Adrenal gland (tissue), 19 donors: ENCODE results near the gene P4HA2. TPM values are rescaled to one million over a fixed set of nuclear protein-coding genes. Genes with fewer than 3 reads are reported as not detected.
A peak's percentile ranks its signal among the peaks of the same experiment; 100 is the strongest.

Experiments
- DNase-seq, 7 donors: peaks; one replicate each; pipeline ENCODE4 v3.0.0-alpha.2; 2019 to 2020
- H3K27ac ChIP-seq, 5 donors: fragments of 200-600 bp; sonication (generic) in 4 of 5; 1 replicate in 3 of 5; 2 replicates in 2 of 5; pipeline versions ENCODE4 v1.5.1 to v1.8.0; 2016 to 2020; ENCODE audit warnings: mild to moderate bottlenecking in 1 of 5
- H3K27me3 ChIP-seq: fragments of 200-600 bp; 2 replicates; pipeline ENCODE4 v1.8.0; 2021
- H3K36me3 ChIP-seq, 2 donors: fragments of 200-600 bp; replicated peaks in 1 of 2; 1 replicate in 1 of 2; 2 replicates in 1 of 2; pipeline versions ENCODE4 v1.5.1 to v1.8.0; 2018 to 2022
- H3K4me1 ChIP-seq, 2 donors: fragments of 200-600 bp; replicated peaks in 1 of 2; 1 replicate in 1 of 2; 2 replicates in 1 of 2; pipeline versions ENCODE4 v1.5.1 to v1.8.0; 2018 to 2021
- H3K4me3 ChIP-seq, 4 donors: fragments of 200-600 bp; sonication (generic) in 3 of 4; one replicate each; pipeline ENCODE4 v1.5.1; 2016 to 2018
- H3K9me3 ChIP-seq, 3 donors: fragments of 200-600 bp; sonication (generic) in 1 of 3; replicated peaks in 1 of 3; 1 replicate in 2 of 3; 2 replicates in 1 of 3; pipeline versions ENCODE4 v1.5.1 to v1.8.0; 2016 to 2021
- POLR2A ChIP-seq, 2 donors: fragments of 450-650 bp; IDR thresholded peaks; one replicate each; pipeline ENCODE4 v1.6.1; 2017; ENCODE audit warnings: antibody characterized with exemption in 2 of 2, mild to moderate bottlenecking in 2 of 2, moderate library complexity in 1 of 2
- WGBS, 4 donors: extraction: QIAGEN DNeasy Blood & Tissue Kit in 2 of 4; methylation state at CpG; one replicate each; pipeline versions ENCODE4 v1.1.5 to v1.1.7; 2013 to 2017; 5-methylcytosine and 5-hydroxymethylcytosine counted together
- intact Hi-C, 2 donors: fragments of 100-400 bp; cut with DNase I; formaldehyde crosslinking; loops; one replicate each; pipeline versions ENCODE4 v1.14.1 to v1.15.0; 2022 to 2023
- long read RNA-seq, 10 donors: library from polyadenylated mRNA in 3 of 10; unstranded in 2 of 10; stranded (forward) in 1 of 10; transcript quantifications; one replicate each; pipeline ENCODE4 v2.0.0 and lab custom pipeline, GENCODE V29; 2021 to 2026
- polyA plus RNA-seq, 3 donors: library from polyadenylated mRNA; stranded (reverse); fragments of 200-250 nt in 2 of 3; fragments of 350-450 nt in 1 of 3; fragmentation: Illumina TruSeq in 1 of 3; extraction: RNeasy Lipid Tissue Mini Kit (QIAGEN cat#74804) in 1 of 3; gene quantifications; one replicate each; pipeline ENCODE4 v1.2.3, GENCODE V29; 2013 to 2014
- total RNA-seq, 9 donors: library from RNA; depleted of rRNA in 4 of 9; stranded (reverse); fragments of >200 nt in 4 of 9; fragments of 120-200 nt in 1 of 9; fragmentation: NEBNext Ultra II Directional in 1 of 9; extraction: Animal tissue kit (Norgen Biotek cat#: 25700) in 1 of 9; gene quantifications; one replicate each; pipeline versions ENCODE4 v1.1.0 to v1.2.4, GENCODE V29; 2013 to 2023
- TF ChIP-seq, protein P1 (sequence below), 6 experiments: fragments of 450-650 bp in 4 of 6; fragments of 200-600 bp in 2 of 6; sonication (generic) in 1 of 6; IDR thresholded peaks; 1 replicate in 5 of 6; 2 replicates in 1 of 6; pipeline versions ENCODE4 v1.5.1 to v1.8.0; 2016 to 2021; ENCODE audit warnings: antibody characterized with exemption in 6 of 6, mild to moderate bottlenecking in 2 of 6, moderate library complexity in 1 of 6
- donor health status: healthy with polysubstance abuse.
- donor health status: Bipolar disorder and iron deficiency.
- donor health status: DM: yes; HTN: yes; CAD: no.
- donor health status: DM: no; HTN: no; CAD: no.
- donor health status: DM: no; HTN: no; CAD: no.
- donor health status: DM: yes; HTN: yes; CAD: no.

Gene P4HA2
- total RNA-seq (10 to 100 TPM in 8 of 9 donors, 1 to 10 TPM in 1; 9.9 to 34.0 (median 16.3) TPM), polyA plus RNA-seq (10 to 100 TPM; 10.3 to 12.6 (median 11.6) TPM)
- long read RNA-seq, donor 1, partial matches to known transcripts: 0 of 1 reads
- long read RNA-seq, donor 1, other reads (novel, unspliced or antisense): 0 of 1 reads
- long read RNA-seq, donor 2: 0 reads
- long read RNA-seq, donor 3: 0 reads
- long read RNA-seq, donor 4, transcript P4HA2-202 (15 exons, 2,313 nt): major isoform, 6 of 15 reads
- long read RNA-seq, donor 4, partial matches to known transcripts: 1 of 15 reads
- long read RNA-seq, donor 4, other reads (novel, unspliced or antisense): 8 of 15 reads
- long read RNA-seq, donor 5, transcript P4HA2-202 (15 exons, 2,313 nt): major isoform, 17 of 47 reads
- long read RNA-seq, donor 5, partial matches to known transcripts: 1 of 47 reads
- long read RNA-seq, donor 5, other reads (novel, unspliced or antisense): 21 of 47 reads
- long read RNA-seq, donor 6, partial matches to known transcripts: 1 of 11 reads
- long read RNA-seq, donor 6, other reads (novel, unspliced or antisense): 5 of 11 reads
- long read RNA-seq, donor 7, partial matches to known transcripts: 0 of 1 reads
- long read RNA-seq, donor 7, other reads (novel, unspliced or antisense): 0 of 1 reads
- long read RNA-seq, donor 8, partial matches to known transcripts: 0 of 3 reads
- long read RNA-seq, donor 8, other reads (novel, unspliced or antisense): 0 of 3 reads
- long read RNA-seq, donor 9, partial matches to known transcripts: 0 of 1 reads
- long read RNA-seq, donor 9, other reads (novel, unspliced or antisense): 0 of 1 reads
- long read RNA-seq, donor 10: 0 reads

DNA sequence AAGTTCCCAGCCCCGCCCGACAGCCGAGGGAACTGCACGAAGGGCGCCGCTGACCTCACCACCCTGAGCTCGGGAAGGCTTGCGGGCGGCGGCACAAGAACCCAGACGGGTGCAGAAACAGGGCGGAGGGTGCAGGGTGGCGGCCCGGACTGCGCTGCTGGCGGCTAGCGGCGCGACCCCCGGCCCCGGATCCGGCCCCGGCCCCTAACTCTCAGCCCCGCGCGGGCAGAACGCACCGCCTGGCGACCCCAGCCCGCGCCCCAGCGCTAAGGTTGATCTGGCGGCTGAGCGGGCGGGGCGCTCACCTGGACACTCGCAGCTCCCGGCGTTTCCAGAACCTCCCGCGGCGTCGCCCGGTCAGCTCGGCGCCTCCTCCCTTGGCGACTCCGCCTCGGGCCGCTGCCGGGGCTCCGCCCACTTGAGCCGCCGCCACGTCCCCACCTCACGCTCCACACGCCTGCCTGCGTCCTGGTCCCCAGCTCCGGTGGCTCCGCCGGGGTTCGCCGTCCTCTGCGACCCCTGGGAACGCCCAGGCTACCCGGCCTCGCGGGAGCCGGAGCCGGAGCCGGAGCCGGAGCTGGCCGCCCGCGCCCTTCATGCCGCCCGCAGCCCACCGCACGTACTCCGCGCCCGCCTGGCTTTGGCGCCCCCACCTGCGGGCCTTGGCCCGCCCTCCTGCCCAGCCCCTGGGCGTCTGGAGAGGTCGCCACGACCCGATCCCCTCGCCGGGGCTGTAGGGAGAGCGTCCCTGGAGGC, at the start of gene P4HA2:
Gene P4HA2 (minus strand): TSS at position 369 of the 756 bp plus-strand sequence. CDS start 9,227 bp downstream, outside the sequence.
- Histone ChIP-seq H3K4me3 (peak within 1 kb of the TSS in 3 of 4 donors; percentile 36 to 67 (median 66)), H3K36me3 (no peaks in the 10 kb centered on the region), H3K27me3 (no peaks in the 10 kb centered on the region), H3K27ac (peak within 1 kb of the TSS in 3 of 5 donors; percentile 70 to 82 (median 81)), H3K4me1 (peaks cover 0 to 20% of the 10 kb centered on the region in 2 donors), H3K9me3 (no peaks in the 10 kb centered on the region)
- intact Hi-C loops: no loop called here
- peak in 1 of 2 donors; percentile 27 for TF ChIP-seq POLR2A (IDR thresholded peaks at IDR 0.05)
- TF ChIP-seq, protein P1, sequence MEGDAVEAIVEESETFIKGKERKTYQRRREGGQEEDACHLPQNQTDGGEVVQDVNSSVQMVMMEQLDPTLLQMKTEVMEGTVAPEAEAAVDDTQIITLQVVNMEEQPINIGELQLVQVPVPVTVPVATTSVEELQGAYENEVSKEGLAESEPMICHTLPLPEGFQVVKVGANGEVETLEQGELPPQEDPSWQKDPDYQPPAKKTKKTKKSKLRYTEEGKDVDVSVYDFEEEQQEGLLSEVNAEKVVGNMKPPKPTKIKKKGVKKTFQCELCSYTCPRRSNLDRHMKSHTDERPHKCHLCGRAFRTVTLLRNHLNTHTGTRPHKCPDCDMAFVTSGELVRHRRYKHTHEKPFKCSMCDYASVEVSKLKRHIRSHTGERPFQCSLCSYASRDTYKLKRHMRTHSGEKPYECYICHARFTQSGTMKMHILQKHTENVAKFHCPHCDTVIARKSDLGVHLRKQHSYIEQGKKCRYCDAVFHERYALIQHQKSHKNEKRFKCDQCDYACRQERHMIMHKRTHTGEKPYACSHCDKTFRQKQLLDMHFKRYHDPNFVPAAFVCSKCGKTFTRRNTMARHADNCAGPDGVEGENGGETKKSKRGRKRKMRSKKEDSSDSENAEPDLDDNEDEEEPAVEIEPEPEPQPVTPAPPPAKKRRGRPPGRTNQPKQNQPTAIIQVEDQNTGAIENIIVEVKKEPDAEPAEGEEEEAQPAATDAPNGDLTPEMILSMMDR (IDR thresholded peaks at IDR 0.05): peak in 4 of 6 experiments; percentile 27 to 45 (median 32)
- 0 to 1% (median 0%) methylated on average over 17 to 91 of the region's 92 CpGs; no CpG with 5 or more reads in 1 of the 4 donors for WGBS, 4 donors
- DNase-seq: peak; percentile 65 to 88 (median 76)

- 76 to 84% (median 80%) methylated on average over 6 of the region's 6 CpGs for WGBS, 4 donors
- Histone ChIP-seq H3K9me3 (no peaks in the 10 kb centered on the region), H3K4me1 (no peaks in the 10 kb centered on the region), H3K27ac (no peak overlapping the region), H3K4me3 (no peak overlapping the region), H3K27me3 (no peaks in the 10 kb centered on the region), H3K36me3 (no peaks in the 10 kb centered on the region)
- intact Hi-C loops: loop anchor here (10.0 kb wide), 2 partner anchors 218 to 228 kb away; partner anchors contain the start of gene IRF1 (in 1 of the 2)
- DNase-seq: no peak
- TF ChIP-seq, protein P1 (IDR thresholded peaks at IDR 0.05): no peak
- no peak for TF ChIP-seq POLR2A (IDR thresholded peaks at IDR 0.05)
Measured at GRCh38 chr5:132277256-132277655, 49.6 kb upstream of the P4HA2 start.

DNA sequence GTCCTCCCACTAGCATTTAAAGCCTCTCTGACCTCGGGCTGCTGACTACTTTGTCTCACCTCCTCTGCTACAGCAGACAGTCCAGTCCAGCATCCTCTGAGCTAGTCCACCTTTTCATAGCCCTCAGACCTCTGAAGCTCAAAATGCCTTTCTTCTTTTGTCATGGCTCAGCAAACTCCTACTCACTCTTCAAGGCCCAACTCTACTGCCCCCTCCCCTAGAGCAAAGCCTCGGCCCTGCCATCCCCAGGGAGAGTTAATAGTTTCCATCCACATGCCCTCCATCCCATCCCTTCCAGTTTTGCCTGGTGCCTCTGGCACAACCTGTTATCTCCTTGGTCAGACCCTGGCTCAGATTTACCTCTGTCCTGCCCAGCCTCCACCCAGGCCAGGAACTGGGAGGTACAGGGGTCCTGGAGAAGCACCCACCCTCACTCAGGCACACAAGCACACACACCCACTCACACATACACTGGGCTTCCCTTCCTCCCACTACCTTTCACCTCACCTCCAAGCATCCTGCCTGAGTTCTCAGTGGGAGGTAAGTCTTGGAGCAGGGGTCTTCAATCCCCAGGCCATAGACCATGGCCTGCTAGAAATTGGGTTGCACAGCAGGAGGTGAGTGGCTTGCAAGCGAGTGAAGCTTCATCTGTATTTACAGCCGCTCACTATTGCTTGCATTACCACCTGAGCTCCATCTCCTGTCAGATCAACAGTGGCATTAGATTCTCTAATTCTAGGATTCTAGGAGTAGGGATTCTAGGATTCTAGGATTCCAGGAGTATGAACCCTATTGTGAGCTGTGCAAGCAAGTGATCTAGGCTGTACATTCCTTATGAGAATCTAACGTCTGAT, 47.9 kb upstream of the P4HA2 start:
- 71 to 86% (median 83%) methylated on average over 5 of the region's 5 CpGs for WGBS, 4 donors
- Histone ChIP-seq H3K4me1 (no peaks in the 10 kb centered on the region), H3K27me3 (no peaks in the 10 kb centered on the region), H3K9me3 (no peaks in the 10 kb centered on the region), H3K36me3 (no peaks in the 10 kb centered on the region), H3K4me3 (no peak overlapping the region), H3K27ac (no peak overlapping the region)
- TF ChIP-seq, protein P1 (IDR thresholded peaks at IDR 0.05): no peak
- no peak for TF ChIP-seq POLR2A (IDR thresholded peaks at IDR 0.05)
- no peak for DNase-seq
- intact Hi-C loops: loop anchor here (10.0 kb wide), 2 partner anchors 219 to 229 kb away; partner anchors contain the start of gene IRF1 (in 1 of the 2)
